Spleen (tissue), 11 donors: ENCODE measurements around the gene NKAIN2. TPM values are rescaled to one million over a fixed set of nuclear protein-coding genes. Genes with fewer than 3 reads are reported as not detected.

ENCODE experiments used
- DNase-seq: peaks from one replicate; pipeline ENCODE4 v3.0.0-alpha.2; 2020
- H3K27ac ChIP-seq, 8 donors: fragments of 200-600 bp; sonication (generic) in 7 of 8; 1 replicate in 4 of 8; 2 replicates in 4 of 8; pipeline versions ENCODE4 v1.5.0 to v1.8.0; 2016 to 2021; ENCODE audit warnings: inconsistent platforms in 4 of 8, mild to moderate bottlenecking in 4 of 8, moderate library complexity in 1 of 8
- H3K27me3 ChIP-seq, 7 donors: fragments of 200-600 bp; sonication (generic) in 6 of 7; replicated peaks in 1 of 7; 1 replicate in 4 of 7; 2 replicates in 3 of 7; pipeline versions ENCODE4 v1.5.0 to v1.8.0; 2016 to 2021; ENCODE audit warnings: inconsistent platforms in 3 of 7, mild to moderate bottlenecking in 1 of 7
- H3K36me3 ChIP-seq, 6 donors: fragments of 200-600 bp; sonication (generic) in 5 of 6; 1 replicate in 4 of 6; 2 replicates in 2 of 6; pipeline versions ENCODE4 v1.5.0 to v1.8.0; 2016 to 2021; ENCODE audit warnings: inconsistent platforms in 2 of 6
- H3K4me1 ChIP-seq, 6 donors: fragments of 200-600 bp; sonication (generic) in 5 of 6; 1 replicate in 3 of 6; 2 replicates in 3 of 6; pipeline versions ENCODE4 v1.5.0 to v1.8.0; 2016 to 2021; ENCODE audit warnings: inconsistent platforms in 3 of 6
- H3K4me3 ChIP-seq, 8 donors: fragments of 200-600 bp; sonication (generic) in 7 of 8; 1 replicate in 4 of 8; 2 replicates in 4 of 8; pipeline versions ENCODE4 v1.5.0 to v1.8.0; 2016 to 2021; ENCODE audit warnings: inconsistent platforms in 4 of 8, mild to moderate bottlenecking in 4 of 8, moderate library complexity in 2 of 8
- H3K9me3 ChIP-seq, 8 donors: fragments of 200-600 bp; sonication (generic) in 7 of 8; 1 replicate in 4 of 8; 2 replicates in 4 of 8; pipeline versions ENCODE4 v1.5.0 to v1.8.0; 2016 to 2021; ENCODE audit warnings: inconsistent platforms in 4 of 8
- POLR2A ChIP-seq, 3 donors: fragments of 450-650 bp; IDR thresholded peaks; one replicate each; pipeline ENCODE4 v1.5.1; 2017; ENCODE audit warnings: antibody characterized with exemption in 3 of 3, mild to moderate bottlenecking in 1 of 3
- POLR2AphosphoS5 ChIP-seq, 3 donors: sonication (generic); formaldehyde crosslinking; IDR thresholded peaks; one replicate each; pipeline ENCODE4 v1.5.1; 2017; ENCODE audit warnings: antibody characterized with exemption in 3 of 3
- WGBS, 5 donors: extraction: QIAGEN DNeasy Blood & Tissue Kit in 3 of 5; methylation state at CpG; one replicate each; pipeline versions ENCODE4 v1.1.5 to v1.1.7; 2013 to 2018; 5-methylcytosine and 5-hydroxymethylcytosine counted together
- intact Hi-C: fragments of 100-400 bp; cut with DNase I; formaldehyde crosslinking; loops from one replicate; pipeline ENCODE4 v1.15.0; 2023; ENCODE audit warnings: low total_unique reads
- polyA plus RNA-seq, 3 donors: library from polyadenylated mRNA; stranded (reverse); fragments of 200-250 nt; gene quantifications; one replicate each; pipeline ENCODE4 v1.2.1, GENCODE V29; 2013
- total RNA-seq, 7 donors: library from RNA; depleted of rRNA in 3 of 7; stranded (reverse); fragments of >200 nt in 3 of 7; fragmentation: NEBNext Ultra II Directional in 4 of 7; extraction: Animal tissue kit (Norgen Biotek cat#: 25700) in 4 of 7; gene quantifications; one replicate each; pipeline versions ENCODE4 v1.1.0 to v1.2.1, GENCODE V29; 2016 to 2021
- TF ChIP-seq, protein P1 (sequence below), 11 experiments: fragments of 200-600 bp in 7 of 11; fragments of 450-650 bp in 4 of 11; sonication (generic) in 4 of 11; IDR thresholded peaks in 8 of 11; conservative IDR thresholded peaks in 3 of 11; 1 replicate in 7 of 11; 2 replicates in 4 of 11; pipeline versions ENCODE4 v1.4.0 to v1.8.0; 2016 to 2021; ENCODE audit warnings: antibody characterized with exemption in 11 of 11, inconsistent platforms in 4 of 11, mild to moderate bottlenecking in 1 of 11
- donor health status: healthy with polysubstance abuse.
- donor health status: DM: no; HTN: no; CAD: no; lungs with moderate emphysema.
- donor health status: DM: no; HTN: no; CAD: no.
- donor health status: Bipolar disorder and iron deficiency.
- donor health status: healthy.
- donor health status: DM: no; HTN: no; CAD: no.
- donor health status: DM: yes; HTN: yes; CAD: no.

NKAIN2 gene
- total and polyA plus RNA-seq, 10 donors: 0.13 to 0.51 (median 0.18) TPM; not detected in 4

DNA sequence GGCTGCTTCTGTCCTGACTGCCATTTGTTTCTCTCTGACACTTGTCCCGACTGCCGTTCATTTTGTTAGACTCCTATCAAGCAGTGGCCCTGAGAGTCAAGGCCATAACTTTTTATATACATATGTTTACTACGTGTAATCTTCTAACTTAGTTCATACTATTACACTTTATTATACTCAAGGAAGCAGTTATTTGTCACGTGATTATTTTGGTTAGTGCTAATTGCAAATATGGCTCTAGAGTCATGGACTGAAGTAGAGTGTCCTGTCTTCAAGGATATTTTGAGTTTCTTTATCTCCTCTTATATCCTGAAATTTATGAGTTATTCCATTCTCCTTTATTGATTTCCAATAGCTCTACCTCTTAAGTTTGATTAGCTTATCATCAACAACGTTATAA, 864.4 kb downstream of the NKAIN2 start:
- intact Hi-C loops: no loop called here
- TF ChIP-seq POLR2A (IDR thresholded peaks at IDR 0.05) (no peak), POLR2AphosphoS5 (IDR thresholded peaks at IDR 0.05) (no peak)
- TF ChIP-seq, protein P1, sequence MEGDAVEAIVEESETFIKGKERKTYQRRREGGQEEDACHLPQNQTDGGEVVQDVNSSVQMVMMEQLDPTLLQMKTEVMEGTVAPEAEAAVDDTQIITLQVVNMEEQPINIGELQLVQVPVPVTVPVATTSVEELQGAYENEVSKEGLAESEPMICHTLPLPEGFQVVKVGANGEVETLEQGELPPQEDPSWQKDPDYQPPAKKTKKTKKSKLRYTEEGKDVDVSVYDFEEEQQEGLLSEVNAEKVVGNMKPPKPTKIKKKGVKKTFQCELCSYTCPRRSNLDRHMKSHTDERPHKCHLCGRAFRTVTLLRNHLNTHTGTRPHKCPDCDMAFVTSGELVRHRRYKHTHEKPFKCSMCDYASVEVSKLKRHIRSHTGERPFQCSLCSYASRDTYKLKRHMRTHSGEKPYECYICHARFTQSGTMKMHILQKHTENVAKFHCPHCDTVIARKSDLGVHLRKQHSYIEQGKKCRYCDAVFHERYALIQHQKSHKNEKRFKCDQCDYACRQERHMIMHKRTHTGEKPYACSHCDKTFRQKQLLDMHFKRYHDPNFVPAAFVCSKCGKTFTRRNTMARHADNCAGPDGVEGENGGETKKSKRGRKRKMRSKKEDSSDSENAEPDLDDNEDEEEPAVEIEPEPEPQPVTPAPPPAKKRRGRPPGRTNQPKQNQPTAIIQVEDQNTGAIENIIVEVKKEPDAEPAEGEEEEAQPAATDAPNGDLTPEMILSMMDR (IDR thresholded peaks at IDR 0.05 in 8 of 11, conservative IDR thresholded peaks at IDR 0.05 in 3 of 11): no peak

DNA sequence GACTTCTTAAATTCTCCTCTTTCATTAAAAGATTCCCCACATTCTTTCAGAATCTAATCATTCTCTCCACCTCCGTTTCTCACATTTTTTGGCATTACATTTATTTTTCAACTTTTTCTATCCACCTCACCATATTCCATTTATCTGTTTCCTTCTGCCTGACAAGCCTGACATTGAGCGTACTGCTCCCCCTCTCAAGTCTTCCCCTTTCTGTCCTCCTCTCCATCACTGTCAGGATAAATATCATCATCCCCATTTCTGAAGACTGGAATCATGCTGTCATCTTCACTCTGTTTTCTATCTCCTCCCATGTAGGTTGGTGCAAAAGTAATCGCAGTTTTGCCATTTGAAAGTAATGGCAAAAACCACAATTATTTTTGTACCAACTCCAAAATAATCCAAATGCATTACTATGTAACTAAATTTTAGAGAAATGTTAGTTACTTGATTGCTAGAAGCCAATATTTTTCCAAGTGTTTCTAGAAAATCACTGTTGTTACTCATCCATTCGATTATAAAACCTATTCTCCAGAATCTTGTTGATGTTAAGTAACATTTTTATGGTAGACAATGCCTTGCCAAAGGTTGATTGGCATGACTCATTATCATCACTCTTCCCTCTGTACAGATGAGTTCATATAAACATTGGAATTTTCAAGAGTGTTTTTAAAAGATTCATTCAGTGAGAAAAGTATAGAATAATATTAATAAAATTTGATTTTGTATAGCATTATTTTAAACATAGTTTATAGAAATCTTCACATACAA, 866.2 kb downstream of the NKAIN2 start:
- Histone ChIP-seq H3K36me3 (no peaks in the 10 kb centered on the region), H3K4me3 (no peak overlapping the region), H3K27me3 (no peaks in the 10 kb centered on the region), H3K27ac (no peak overlapping the region), H3K9me3 (peaks cover 0 to 14% (median 11%) of the 10 kb centered on the region in 8 donors), H3K4me1 (no peaks in the 10 kb centered on the region)
- WGBS, 5 donors: 78 to 87% (median 79%) methylated on average over 4 of the region's 4 CpGs
- intact Hi-C loops: no loop called here
- DNase-seq: no peak
- TF ChIP-seq POLR2A (IDR thresholded peaks at IDR 0.05) (no peak), POLR2AphosphoS5 (IDR thresholded peaks at IDR 0.05) (no peak)
- TF ChIP-seq, protein P1 (IDR thresholded peaks at IDR 0.05 in 8 of 11, conservative IDR thresholded peaks at IDR 0.05 in 3 of 11): no peak

More for the DNA sequence above, 864.4 kb downstream of the NKAIN2 start:
- no peak for DNase-seq
- Histone ChIP-seq H3K4me3 (no peak overlapping the region), H3K4me1 (no peaks in the 10 kb centered on the region), H3K9me3 (peaks cover 0 to 5% (median 0%) of the 10 kb centered on the region in 8 donors), H3K27me3 (no peaks in the 10 kb centered on the region), H3K36me3 (no peaks in the 10 kb centered on the region), H3K27ac (no peak overlapping the region)
- 73 to 88% (median 83%) methylated on average over 5 of the region's 5 CpGs for WGBS, 5 donors

DNA sequence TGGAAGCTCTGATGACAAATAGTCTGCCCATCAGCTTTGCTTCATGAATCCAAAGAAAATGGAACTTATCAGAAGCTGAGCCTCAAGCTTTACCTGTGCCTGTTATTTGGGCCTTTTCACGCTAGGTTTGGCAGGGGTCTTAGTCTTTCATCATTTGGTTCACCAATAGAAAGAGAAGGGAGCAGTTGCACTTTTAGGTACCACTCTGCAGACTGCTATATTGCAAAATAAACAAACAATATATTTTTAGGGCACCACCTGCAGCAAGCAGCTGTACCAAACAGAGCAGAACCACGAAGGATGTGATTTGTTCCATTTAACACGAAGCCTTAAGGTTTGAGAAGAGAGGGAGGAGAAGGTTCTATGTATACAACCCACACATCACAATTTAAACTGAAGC, 867.1 kb downstream of the NKAIN2 start:
- DNase-seq: no peak
- WGBS, 5 donors: 57 to 71% (median 68%) methylated on average over 3 of the region's 3 CpGs
- no peak overlapping the region for H3K27ac ChIP-seq
- peaks cover 0 to 14% (median 10%) of the 10 kb centered on the region in 8 donors for H3K9me3 ChIP-seq
- no peaks in the 10 kb centered on the region for H3K27me3 ChIP-seq
- no peak overlapping the region for H3K4me3 ChIP-seq
- TF ChIP-seq, protein P1 (IDR thresholded peaks at IDR 0.05 in 8 of 11, conservative IDR thresholded peaks at IDR 0.05 in 3 of 11): no peak
- TF ChIP-seq POLR2AphosphoS5 (IDR thresholded peaks at IDR 0.05) (no peak), POLR2A (IDR thresholded peaks at IDR 0.05) (no peak)
- intact Hi-C loops: no loop called here
- no peaks in the 10 kb centered on the region for H3K4me1 ChIP-seq
- no peaks in the 10 kb centered on the region for H3K36me3 ChIP-seq

DNA sequence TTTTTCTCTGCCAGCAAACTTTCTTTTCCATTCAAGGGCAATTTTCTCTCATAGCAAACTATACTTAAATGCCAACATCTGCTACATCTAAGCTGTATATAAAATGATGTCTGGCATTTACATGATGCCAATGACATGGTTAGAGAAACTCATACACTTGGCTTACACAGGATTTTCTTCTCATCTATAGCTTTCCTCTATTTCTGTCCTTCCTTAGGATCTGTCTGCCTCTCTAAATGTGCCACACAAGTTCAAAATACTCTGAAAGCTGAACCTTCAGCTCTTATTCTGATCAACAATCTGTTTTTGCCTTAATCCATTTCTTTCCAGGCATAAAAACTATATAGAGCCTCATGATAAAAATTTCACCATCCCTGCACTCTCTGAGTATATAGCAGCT, 867.7 kb downstream of the NKAIN2 start:
- intact Hi-C loops: no loop called here
- no peaks in the 10 kb centered on the region for H3K4me1 ChIP-seq

More for the DNA sequence above, 867.7 kb downstream of the NKAIN2 start:
- peaks cover 0 to 15% (median 12%) of the 10 kb centered on the region in 8 donors for H3K9me3 ChIP-seq
- no peaks in the 10 kb centered on the region for H3K27me3 ChIP-seq
- no peaks in the 10 kb centered on the region for H3K36me3 ChIP-seq
- DNase-seq: no peak
- no peak overlapping the region for H3K4me3 ChIP-seq
- H3K27ac ChIP-seq: no peak overlapping the region
- TF ChIP-seq POLR2AphosphoS5 (IDR thresholded peaks at IDR 0.05): no peak
- TF ChIP-seq POLR2A (IDR thresholded peaks at IDR 0.05): no peak
- TF ChIP-seq, protein P1 (IDR thresholded peaks at IDR 0.05 in 8 of 11, conservative IDR thresholded peaks at IDR 0.05 in 3 of 11): no peak
